GM12874 (cell line): ENCODE measurements around the gene SFPQ.

ENCODE experiments used
- CTCF ChIP-seq: IDR thresholded peaks from 2 replicates; pipeline ENCODE4 v1.5.1; 2011; ENCODE audit warnings: low read depth, mild to moderate bottlenecking, control low read depth, low read length, moderate library complexity; ENCODE audit not compliant: insufficient read depth

Gene SFPQ

GRCh38 chr1:35220976-35221375 is 28.0 kb upstream of the SFPQ start:
- TF ChIP-seq CTCF: peak; percentile 72

GRCh38 chr1:35215346-35215745 is 22.4 kb upstream of the SFPQ start:
- TF ChIP-seq CTCF: no peak

GRCh38 chr1:35211120-35211414 is 18.1 kb upstream of the SFPQ start:
- no peak for TF ChIP-seq CTCF

GRCh38 chr1:35210321-35211119 is 17.6 kb upstream of the SFPQ start:
- TF ChIP-seq CTCF: no peak

GRCh38 chr1:35203295-35203694 is 10.3 kb upstream of the SFPQ start:
- no peak for TF ChIP-seq CTCF

GRCh38 chr1:35202048-35202719 is 9.2 kb upstream of the SFPQ start:
- peak; percentile 87 for TF ChIP-seq CTCF

GRCh38 chr1:35201631-35202030 is 8.7 kb upstream of the SFPQ start:
- no peak for TF ChIP-seq CTCF
